Panc1 (cell line): Measurements from ENCODE around the gene SLCO2A1. TPM values are rescaled to one million over a fixed set of nuclear protein-coding genes. Genes with fewer than 3 reads are reported as not detected.

Experiments
- ATAC-seq: fragments of 200-7000 bp; cut with Tn5 transposase; 2 replicates; pipeline ENCODE4 v1.9.1; 2020; ENCODE audit warnings: mild to moderate bottlenecking, moderate library complexity
- BruUV-seq: library from RNA; stranded (reverse); fragments of 400-500 nt; replicated peaks from 2 replicates; lab custom pipeline; 2021; lab: Mats Ljungman, UMichigan
- CTCF ChIA-PET: fragments of 300-600 bp; sonication (Branson Sonifier 250); formaldehyde crosslinking; loops from one replicate; lab custom pipeline; 2022; ENCODE audit warnings: antibody characterized with exemption; lab: Charles Lee
- POLR2A ChIA-PET: fragments of 300-600 bp; sonication (Branson Sonifier 250); formaldehyde crosslinking; loops from one replicate; lab custom pipeline; 2022; ENCODE audit warnings: antibody characterized with exemption; lab: Charles Lee
- DNase-seq: peaks from one replicate; pipeline ENCODE4 v3.0.0-alpha.2; 2010; ENCODE audit warnings: low read depth, low spot score
- H3K27ac ChIP-seq: 2 replicates; pipeline ENCODE4 v1.5.1; 2011; ENCODE audit warnings: mild to moderate bottlenecking, low read length, inconsistent platforms
- H3K27me3 ChIP-seq: fragments of 200-500 bp; sonication (Bioruptor generic); 2 replicates; pipeline ENCODE4 v1.6.0; 2014; ENCODE audit warnings: low read length, inconsistent platforms; ENCODE audit not compliant: control insufficient read depth, insufficient read depth
- H3K36me3 ChIP-seq: fragments of 200-500 bp; sonication (Bioruptor generic); 2 replicates; pipeline ENCODE4 v1.5.1; 2014; ENCODE audit warnings: inconsistent platforms, mild to moderate bottlenecking, low read length, moderate library complexity; ENCODE audit not compliant: control insufficient read depth, insufficient read depth
- H3K4me1 ChIP-seq: 2 replicates; pipeline ENCODE4 v1.5.1; 2011; ENCODE audit warnings: inconsistent platforms, mild to moderate bottlenecking, low read length, moderate library complexity; ENCODE audit not compliant: control insufficient read depth, insufficient read depth
- H3K4me3 ChIP-seq, 2 experiments: 2 replicates each; pipeline ENCODE4 v1.5.1; 2011 to 2012; ENCODE audit warnings: low read depth in 2 of 2, low read length in 2 of 2, mild to moderate bottlenecking in 2 of 2, inconsistent platforms in 1 of 2, moderate library complexity in 1 of 2
- H3K9me3 ChIP-seq: fragments of 200-500 bp; sonication (Bioruptor generic); 2 replicates; pipeline ENCODE4 v1.5.1; 2014; ENCODE audit warnings: low read depth, mild to moderate bottlenecking, inconsistent platforms, low read length, moderate library complexity; ENCODE audit not compliant: control insufficient read depth, insufficient read depth
- CTCF ChIP-seq: fragments of 450-650 bp; IDR thresholded peaks from 2 replicates; pipeline ENCODE4 v1.5.1; 2017; ENCODE audit warnings: mild to moderate bottlenecking
- POLR2AphosphoS5 ChIP-seq: IDR thresholded peaks from 2 replicates; pipeline ENCODE4 v1.6.1; 2012; ENCODE audit warnings: mild to moderate bottlenecking, low read depth, low read length, moderate library complexity
- REST ChIP-seq, 2 experiments: IDR thresholded peaks; 2 replicates each; pipeline ENCODE4 v1.6.1; 2011 to 2012; ENCODE audit warnings: low read depth in 2 of 2, control low read depth in 1 of 2, low read length in 1 of 2, mild to moderate bottlenecking in 1 of 2, moderate library complexity in 1 of 2; ENCODE audit not compliant: insufficient read depth in 1 of 2
- SIN3A ChIP-seq: IDR thresholded peaks from 2 replicates; pipeline ENCODE4 v1.6.1; 2012; ENCODE audit warnings: low read depth, mild to moderate bottlenecking, low read length, moderate library complexity, borderline replicate concordance; ENCODE audit not compliant: insufficient read depth
- TCF7L2 ChIP-seq: IDR thresholded peaks from 2 replicates; pipeline ENCODE4 v1.6.1; 2011; ENCODE audit warnings: mild to moderate bottlenecking, low read depth, low read length, inconsistent platforms
- in situ Hi-C: cut with HindIII; loops from 2 replicates; pipeline ENCODE4 v1.10.0; 2016; ENCODE audit warnings: low sequenced_read_pairs, low pct_unique_long_range_greater_than_20kb
- intact Hi-C: fragments of 100-400 bp; cut with micrococcal nuclease; formaldehyde crosslinking; loops from one replicate; pipeline ENCODE4 v1.10.0; 2022; ENCODE audit not compliant: unreplicated experiment
- total RNA-seq: library from RNA; stranded (reverse); gene quantifications from one replicate; pipeline ENCODE4 v1.2.1, GENCODE V29; 2021; ENCODE audit not compliant: unreplicated experiment

Gene SLCO2A1
- total RNA-seq, 1 experiment from 2014 or later: 0.62 TPM

- Histone ChIP-seq H3K27ac (no peak overlapping the region), H3K4me1 (no peaks in the 10 kb centered on the region), H3K4me3 (no peak overlapping the region), H3K9me3 (no peaks in the 10 kb centered on the region), H3K27me3 (no peaks in the 10 kb centered on the region), H3K36me3 (no peaks in the 10 kb centered on the region)
- CTCF ChIA-PET: no interaction called here
- in situ Hi-C loops: no loop called here
- no peak for TF ChIP-seq POLR2AphosphoS5
- no peak for TF ChIP-seq REST (IDR thresholded peaks at IDR 0.05; ENCODE audit: insufficient read depth in 1 of 2, low read depth in 2 of 2, low read length in 1 of 2)
- no peak for TF ChIP-seq TCF7L2
- no peak for TF ChIP-seq CTCF
- no peak for TF ChIP-seq SIN3A
- DNase-seq (no peak), ATAC-seq (no peak)
- POLR2A ChIA-PET: no interaction called here
- intact Hi-C loops: no loop called here
- no TSS peak for BruUV-seq
Observed at GRCh38 chr3:133901847-133902246, 127.9 kb downstream of the SLCO2A1 start.

GRCh38 chr3:133901083-133901482 lies 128.6 kb downstream of the SLCO2A1 start:
- Histone ChIP-seq H3K4me3 (no peak overlapping the region), H3K36me3 (no peaks in the 10 kb centered on the region), H3K4me1 (peaks cover 3% of the 10 kb centered on the region; the same call in 1 of the 2 replicates), H3K27ac (no peak overlapping the region), H3K27me3 (no peaks in the 10 kb centered on the region), H3K9me3 (no peaks in the 10 kb centered on the region)
- ATAC-seq: no peak
- CTCF ChIA-PET: no interaction called here
- in situ Hi-C loops: no loop called here
- DNase-seq: no peak
- POLR2A ChIA-PET: no interaction called here
- BruUV-seq: no TSS peak
- intact Hi-C loops: no loop called here
- TF ChIP-seq REST (IDR thresholded peaks at IDR 0.05; ENCODE audit: insufficient read depth in 1 of 2, low read depth in 2 of 2, low read length in 1 of 2): no peak
- TF ChIP-seq POLR2AphosphoS5: no peak
- TF ChIP-seq TCF7L2: no peak
- TF ChIP-seq CTCF: 0 out of 2 replicates have a peak, but pooled peaks have one; percentile 28
- no peak for TF ChIP-seq SIN3A
